ENCODE measurements around the gene PRDM15.

DNA sequence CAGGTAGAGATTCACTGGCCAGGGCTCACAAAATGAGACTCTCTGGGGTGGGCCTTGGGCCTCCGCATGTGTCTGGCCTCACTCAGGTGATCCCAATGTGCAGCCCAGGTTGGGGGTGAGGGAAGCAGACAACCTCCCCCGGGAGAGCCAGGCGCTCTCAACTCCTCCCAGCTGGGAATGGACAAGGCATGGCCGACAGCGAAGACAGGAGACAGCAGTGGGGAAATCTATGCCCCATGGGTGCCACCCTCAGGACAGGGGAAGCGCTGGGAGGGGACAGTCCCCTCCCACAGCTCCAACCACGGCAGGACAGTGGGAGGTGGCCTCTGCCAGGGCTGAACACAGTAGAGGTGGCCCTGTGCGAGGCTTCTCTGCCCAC is 47.7 kb downstream of the PRDM15 start:
- TF ChIP-seq CTCF (conservative IDR thresholded peaks at IDR 0.05 in 1 of 2, IDR thresholded peaks at IDR 0.05 in 1 of 2; ENCODE audit: low read depth in 1 of 2, low read length in 2 of 2) (no peak), EZH2 (IDR thresholded peaks at IDR 0.05; ENCODE audit: low read length, missing control alignments) (no peak)

All from fibroblast of lung (primary cell).